ENCODE results near the gene GATA3. TPM values are rescaled to one million over a fixed set of nuclear protein-coding genes. Genes with fewer than 3 reads are reported as not detected.

The GATA3 gene
- total and polyA plus RNA-seq, 9 of the 15 experiments (the other 6 are each of a cell fraction or from before 2014, with no cell fraction given), result 0.01 to 0.24 (median 0.09) TPM; not detected in 6

- BruUV-seq (replicated peaks), result no TSS peak
- POLR2A ChIA-PET, result interaction anchor here (0.6 to 0.7 kb wide), 2 partner anchors 22 to 230 kb away, joined by 3 read pairs; no protein-coding TSS in a partner anchor
- Histone ChIP-seq H3K79me2 (ENCODE audit: control insufficient read depth, insufficient read depth, low read length) (no peaks in the 10 kb centered on the region), H3K4me1 (replicated peaks in 1 of 2; ENCODE audit: control insufficient read depth in 2 of 2, insufficient read depth in 2 of 2, low read length in 2 of 2) (peaks cover 0 to 25% of the 10 kb centered on the region in 2 experiments; a peak in 3 of 5 replicates), H3K9me1 (ENCODE audit: control insufficient read depth, insufficient read depth, low read length) (no peaks in the 10 kb centered on the region), H3K9ac (ENCODE audit: insufficient read depth in 1 of 2, low read depth in 2 of 2, low read length in 2 of 2) (no peak overlapping the region), H4K20me1 (replicated peaks; ENCODE audit: control insufficient read depth, insufficient read depth, low read length) (no peaks in the 10 kb centered on the region), H3K27ac (ENCODE audit: extremely low read depth, low read depth, low read length) (no peak overlapping the region), H3K36me3 (ENCODE audit: control insufficient read depth, insufficient read depth, low read length) (no peaks in the 10 kb centered on the region), H3K27me3 (ENCODE audit: control insufficient read depth in 2 of 2, insufficient read depth in 2 of 2, low read length in 2 of 2) (peaks cover 24 to 62% of the 10 kb centered on the region in 2 experiments; a peak in 4 of 5 replicates), H2AFZ (ENCODE audit: low read depth, low read length) (no peak overlapping the region), H3K9me3 (replicated peaks; ENCODE audit: control insufficient read depth, insufficient read depth, low read depth, low read length) (0 out of 2 replicates have a peak, but pooled peaks cover 2% of the 10 kb centered on the region), H3K4me2 (ENCODE audit: insufficient read depth, low read length) (no peak overlapping the region), H3K4me3 (no peak overlapping the region)
- DNase-seq (ENCODE audit: extremely low read depth in 1 of 4, low spot score in 3 of 4), result no peak
- 54% methylated on average over 27 of the region's 68 CpGs for WGBS (ENCODE audit: insufficient coverage, low coverage, missing lambda C conversion rate)
- intact Hi-C loops (cut with micrococcal nuclease) (loop anchor here (5.0 kb wide), 1 partner anchor 1157 kb away; no protein-coding TSS in a partner anchor), in situ Hi-C loops (cut with MboI) (no loop called here)
- ATAC-seq, result no peak
- no peak for FAIRE-seq
- TF ChIP-seq TCF7L2 (IDR thresholded peaks at IDR 0.05; ENCODE audit: low read depth, low read length), result no peak
- TF ChIP-seq, protein P1, sequence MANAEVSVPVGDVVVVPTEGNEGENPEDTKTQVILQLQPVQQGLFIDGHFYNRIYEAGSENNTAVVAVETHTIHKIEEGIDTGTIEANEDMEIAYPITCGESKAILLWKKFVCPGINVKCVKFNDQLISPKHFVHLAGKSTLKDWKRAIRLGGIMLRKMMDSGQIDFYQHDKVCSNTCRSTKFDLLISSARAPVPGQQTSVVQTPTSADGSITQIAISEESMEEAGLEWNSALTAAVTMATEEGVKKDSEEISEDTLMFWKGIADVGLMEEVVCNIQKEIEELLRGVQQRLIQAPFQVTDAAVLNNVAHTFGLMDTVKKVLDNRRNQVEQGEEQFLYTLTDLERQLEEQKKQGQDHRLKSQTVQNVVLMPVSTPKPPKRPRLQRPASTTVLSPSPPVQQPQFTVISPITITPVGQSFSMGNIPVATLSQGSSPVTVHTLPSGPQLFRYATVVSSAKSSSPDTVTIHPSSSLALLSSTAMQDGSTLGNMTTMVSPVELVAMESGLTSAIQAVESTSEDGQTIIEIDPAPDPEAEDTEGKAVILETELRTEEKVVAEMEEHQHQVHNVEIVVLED (CRISPR knock-in tag; IDR thresholded peaks at IDR 0.05), result no peak
- no peak for TF ChIP-seq MXD1 (CRISPR knock-in tag; IDR thresholded peaks at IDR 0.05; ENCODE audit: borderline replicate concordance, poor library complexity, severe bottlenecking)
- TF ChIP-seq ZNF121 (CRISPR knock-in tag; conservative IDR thresholded peaks at IDR 0.05), result no peak
- TF ChIP-seq MYC (IDR thresholded peaks at IDR 0.05; ENCODE audit: low read depth, low read length), result no peak
- TF ChIP-seq MYC (CRISPR knock-in tag; IDR thresholded peaks at IDR 0.05; ENCODE audit: borderline replicate concordance, low read depth), result no peak
- no peak for TF ChIP-seq ARHGAP35 (IDR thresholded peaks at IDR 0.05; ENCODE audit: partially characterized antibody)
- no peak for TF ChIP-seq CCNT2 (IDR thresholded peaks at IDR 0.05; ENCODE audit: borderline replicate concordance, extremely low read depth, insufficient read length, low read depth, low read length)
- TF ChIP-seq CREB1 (IDR thresholded peaks at IDR 0.05), result no peak
- TF ChIP-seq CREB1 (CRISPR knock-in tag; IDR thresholded peaks at IDR 0.05), result no peak
- TF ChIP-seq NR2F6 (CRISPR knock-in tag; IDR thresholded peaks at IDR 0.05), result no peak
- TF ChIP-seq ZNF324 (CRISPR knock-in tag; IDR thresholded peaks at IDR 0.05), result no peak
- no peak for TF ChIP-seq GABPA (tag; conservative IDR thresholded peaks at IDR 0.05; ENCODE audit: low read depth)
- TF ChIP-seq CXXC5 (CRISPR knock-in tag; IDR thresholded peaks at IDR 0.05), result no peak
- CTCF ChIA-PET (ENCODE audit: low intra/inter-chr PET ratio), result no interaction called here
These were observed 4.5 kb upstream of the GATA3 start for GRCh38 chr10:8049865-8050555.
